Prostate gland (tissue), 2 donors: ENCODE measurements around the gene LGI1.

ENCODE experiments used
- POLR2A ChIP-seq: fragments of 450-650 bp; IDR thresholded peaks from one replicate; pipeline ENCODE4 v1.6.1; 2016; ENCODE audit warnings: antibody characterized with exemption, mild to moderate bottlenecking
- TF ChIP-seq, protein P1 (sequence below), 4 experiments: fragments of 200-600 bp in 2 of 4; fragments of 450-650 bp in 2 of 4; sonication (generic) in 2 of 4; IDR thresholded peaks; 1 replicate in 3 of 4; 2 replicates in 1 of 4; pipeline ENCODE4 v1.5.1; 2016 to 2019; ENCODE audit warnings: antibody characterized with exemption in 4 of 4, mild to moderate bottlenecking in 2 of 4, moderate library complexity in 2 of 4

- TF ChIP-seq, protein P1, sequence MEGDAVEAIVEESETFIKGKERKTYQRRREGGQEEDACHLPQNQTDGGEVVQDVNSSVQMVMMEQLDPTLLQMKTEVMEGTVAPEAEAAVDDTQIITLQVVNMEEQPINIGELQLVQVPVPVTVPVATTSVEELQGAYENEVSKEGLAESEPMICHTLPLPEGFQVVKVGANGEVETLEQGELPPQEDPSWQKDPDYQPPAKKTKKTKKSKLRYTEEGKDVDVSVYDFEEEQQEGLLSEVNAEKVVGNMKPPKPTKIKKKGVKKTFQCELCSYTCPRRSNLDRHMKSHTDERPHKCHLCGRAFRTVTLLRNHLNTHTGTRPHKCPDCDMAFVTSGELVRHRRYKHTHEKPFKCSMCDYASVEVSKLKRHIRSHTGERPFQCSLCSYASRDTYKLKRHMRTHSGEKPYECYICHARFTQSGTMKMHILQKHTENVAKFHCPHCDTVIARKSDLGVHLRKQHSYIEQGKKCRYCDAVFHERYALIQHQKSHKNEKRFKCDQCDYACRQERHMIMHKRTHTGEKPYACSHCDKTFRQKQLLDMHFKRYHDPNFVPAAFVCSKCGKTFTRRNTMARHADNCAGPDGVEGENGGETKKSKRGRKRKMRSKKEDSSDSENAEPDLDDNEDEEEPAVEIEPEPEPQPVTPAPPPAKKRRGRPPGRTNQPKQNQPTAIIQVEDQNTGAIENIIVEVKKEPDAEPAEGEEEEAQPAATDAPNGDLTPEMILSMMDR (IDR thresholded peaks at IDR 0.05), result no peak
- no peak for TF ChIP-seq POLR2A
Measured at GRCh38 chr10:93722550-93722949, 35.2 kb upstream of the LGI1 start.
